HG03439 (cell line): Measurements from ENCODE around the gene IL12RB1.
"Not testable (repeated sequence)": the region's sequence is repeated elsewhere in the genome, so short reads cannot be mapped to it uniquely, and the experiment has no call there.

Experiments
- ATAC-seq: cut with Tn5 transposase; IDR thresholded peaks from one replicate; pipeline ENCODE4 v1.9.1; 2021; ENCODE audit warnings: mild to moderate bottlenecking, moderate library complexity; ENCODE audit not compliant: unreplicated experiment

The IL12RB1 gene

DNA sequence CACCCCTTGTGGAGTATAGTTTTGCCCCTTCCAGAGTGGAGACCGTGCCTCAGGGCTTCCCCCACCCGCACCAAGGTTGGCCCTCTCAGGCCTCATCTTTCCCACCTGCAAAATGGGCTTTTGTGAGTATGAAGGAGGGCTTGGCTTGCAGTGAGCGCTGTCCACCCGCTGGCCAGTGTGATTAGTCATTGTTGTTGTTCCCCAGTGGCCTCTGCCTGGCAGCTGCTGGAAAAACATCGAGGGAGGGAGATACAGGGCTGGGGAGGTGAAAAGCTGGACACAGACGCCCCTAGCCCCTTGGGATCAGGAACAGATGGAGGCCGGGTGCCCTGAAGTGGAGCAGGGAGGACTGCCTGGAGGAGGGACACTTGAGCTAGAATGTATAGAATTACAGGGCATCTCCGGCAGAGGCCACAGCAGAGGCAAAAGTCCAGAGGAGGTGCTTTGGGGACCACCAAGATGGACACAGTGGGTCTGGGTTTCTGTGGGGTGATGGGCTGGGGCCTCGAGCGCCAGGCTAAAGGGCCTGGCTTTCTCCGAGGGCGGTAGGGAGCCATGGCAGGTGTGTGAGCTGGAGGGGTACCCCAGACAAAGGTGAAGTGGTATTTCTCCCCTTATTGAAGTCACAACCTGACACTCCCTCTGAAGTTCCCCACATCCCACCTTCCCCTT is 3.9 kb upstream of the IL12RB1 start:
- no peak for ATAC-seq

DNA sequence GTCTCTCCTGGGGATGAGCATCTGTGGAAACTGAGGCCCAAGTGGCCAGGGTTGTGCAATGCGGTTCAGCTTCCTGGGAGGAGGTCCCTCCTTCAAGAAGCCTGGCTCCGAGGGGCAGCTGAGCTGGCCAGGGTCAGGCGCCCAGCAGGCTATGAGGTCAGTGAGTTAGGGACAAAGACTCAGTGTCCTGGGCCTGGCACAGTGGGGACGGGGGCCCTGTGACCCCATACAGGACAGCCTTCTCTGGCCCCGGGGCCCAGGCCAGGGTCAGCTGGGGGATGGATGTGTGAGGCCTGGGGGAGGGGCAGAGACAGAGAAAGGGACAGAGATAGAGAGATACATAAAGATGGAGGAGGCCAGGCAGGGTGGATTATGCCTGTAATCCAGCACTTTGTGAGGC is 3.0 kb upstream of the IL12RB1 start:
- no peak for ATAC-seq

DNA sequence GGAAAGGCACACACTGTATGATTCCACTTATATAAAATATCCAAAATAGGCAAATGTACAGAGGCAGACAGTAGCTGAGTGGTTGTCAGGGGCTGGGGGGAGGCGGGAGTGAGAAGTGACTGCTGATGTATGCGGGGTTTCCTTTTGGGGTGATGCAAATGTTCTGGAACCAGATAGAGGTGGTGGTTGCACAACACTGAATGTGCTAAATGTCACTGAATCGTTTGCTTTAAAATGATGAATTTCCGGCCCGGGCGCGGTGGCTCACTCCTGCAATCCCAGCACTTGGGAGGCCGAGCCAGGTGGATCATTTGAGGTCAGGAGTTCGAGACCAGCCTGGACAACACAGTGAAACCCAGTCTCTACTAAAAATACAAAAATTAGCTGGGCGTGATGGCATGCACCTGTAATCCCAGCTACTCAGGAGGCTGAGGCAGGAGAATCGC is 2.4 kb upstream of the IL12RB1 start:
- not testable (repeated sequence) for ATAC-seq

DNA sequence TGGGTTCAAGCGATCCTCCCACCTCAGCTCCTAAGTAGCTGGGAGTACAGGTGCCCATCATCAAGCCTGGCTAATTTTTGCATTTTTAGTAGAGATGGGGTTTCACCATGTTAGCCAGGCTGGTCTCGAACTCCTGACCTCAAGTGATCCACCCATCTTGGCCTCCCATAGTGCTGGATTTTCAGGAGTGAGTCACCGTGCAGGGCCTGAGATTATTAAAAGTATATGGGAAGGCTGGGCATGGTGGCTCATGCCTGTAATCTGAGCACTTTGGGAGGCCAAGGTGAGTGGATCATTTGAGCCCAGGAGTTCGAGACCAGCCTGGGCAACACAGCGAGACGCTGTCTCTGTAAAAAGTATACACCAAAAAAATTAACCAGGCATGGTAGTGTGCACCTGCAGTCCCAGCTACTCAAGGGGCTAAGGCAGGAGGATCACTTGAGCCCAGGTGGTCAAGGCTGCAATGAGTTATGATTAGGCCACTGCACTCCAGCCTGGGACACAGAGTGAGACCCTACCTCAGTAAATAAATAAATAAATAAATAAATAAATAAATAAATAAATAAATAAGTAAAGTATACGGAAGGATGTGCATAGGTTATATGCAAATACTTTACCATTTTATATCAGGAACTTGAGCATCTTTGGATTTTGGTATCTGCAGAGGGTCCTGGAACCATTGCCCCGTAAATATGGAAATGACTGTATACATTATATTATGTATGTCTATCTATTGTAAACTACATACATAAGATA is 854 bp downstream of the IL12RB1 start:
- no peak for ATAC-seq

DNA sequence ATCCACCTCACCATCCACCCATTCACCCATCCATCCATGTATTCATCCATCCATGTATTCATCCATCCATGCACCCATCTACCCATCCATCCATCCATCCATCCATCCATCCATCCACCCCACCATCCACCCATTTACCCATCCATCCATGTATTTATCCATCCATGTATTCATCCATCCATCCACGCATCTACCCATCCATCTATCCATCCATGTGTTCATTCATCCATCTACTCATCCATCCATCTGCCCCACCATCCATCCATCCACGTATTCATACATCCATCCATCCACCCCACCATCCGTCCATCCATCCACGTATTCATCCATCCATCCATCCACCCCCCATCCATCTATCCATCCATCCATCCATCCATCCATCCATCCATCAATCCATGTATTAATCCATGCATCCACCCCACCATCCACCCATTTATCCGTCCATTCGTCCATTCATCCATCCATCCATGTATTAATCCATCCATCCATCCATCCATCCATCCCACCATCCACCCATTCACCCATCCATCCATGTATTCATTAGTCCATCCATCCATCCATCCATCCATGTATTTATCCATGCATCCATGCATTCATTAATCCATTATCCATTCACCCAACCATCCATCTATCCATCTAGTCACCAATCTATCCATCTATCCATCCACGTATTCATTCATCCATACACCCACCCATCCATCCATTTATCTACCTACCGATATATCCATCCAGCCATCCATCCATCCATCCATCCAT is 2.6 kb downstream of the IL12RB1 start:
- no peak for ATAC-seq

DNA sequence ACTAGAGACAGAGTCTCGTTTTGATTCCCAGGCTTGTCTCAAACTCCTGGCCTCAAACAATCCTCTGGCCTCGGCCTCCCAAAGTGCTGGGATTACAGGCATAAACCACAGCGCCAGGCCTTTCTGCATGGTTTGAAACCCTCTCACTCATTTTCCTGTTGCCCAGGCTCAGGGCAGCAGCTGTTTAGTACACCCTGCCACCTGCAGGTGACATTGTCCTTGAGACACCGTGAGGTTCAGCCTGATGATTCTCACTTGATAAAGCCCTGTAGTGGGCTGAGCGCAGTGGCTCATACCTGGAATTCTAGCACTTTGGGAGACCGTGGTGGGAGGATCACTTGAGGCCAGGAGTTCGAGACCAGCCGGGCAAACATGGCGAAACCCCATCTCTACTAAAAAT is 12.5 kb downstream of the IL12RB1 start:
- no peak for ATAC-seq

DNA sequence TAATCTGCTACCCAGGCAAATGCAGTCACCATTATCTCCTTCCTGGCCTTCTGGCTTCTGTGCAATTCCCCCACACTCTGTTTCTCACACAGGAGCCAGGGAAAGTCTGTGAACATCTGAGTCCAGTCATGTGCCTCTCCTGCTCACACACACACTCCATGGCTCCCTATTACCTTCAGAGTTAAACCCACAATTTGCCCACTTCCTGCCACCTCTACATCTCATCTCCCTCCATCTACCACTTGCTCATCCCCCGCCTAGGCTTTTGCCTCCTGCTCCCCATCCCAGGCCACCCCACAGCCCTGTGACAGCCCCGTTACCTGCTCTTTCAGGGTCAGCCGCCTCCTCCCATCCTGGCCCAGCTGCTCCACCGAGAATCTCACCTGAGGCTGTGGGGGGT is 13.5 kb downstream of the IL12RB1 start:
- no peak for ATAC-seq

DNA sequence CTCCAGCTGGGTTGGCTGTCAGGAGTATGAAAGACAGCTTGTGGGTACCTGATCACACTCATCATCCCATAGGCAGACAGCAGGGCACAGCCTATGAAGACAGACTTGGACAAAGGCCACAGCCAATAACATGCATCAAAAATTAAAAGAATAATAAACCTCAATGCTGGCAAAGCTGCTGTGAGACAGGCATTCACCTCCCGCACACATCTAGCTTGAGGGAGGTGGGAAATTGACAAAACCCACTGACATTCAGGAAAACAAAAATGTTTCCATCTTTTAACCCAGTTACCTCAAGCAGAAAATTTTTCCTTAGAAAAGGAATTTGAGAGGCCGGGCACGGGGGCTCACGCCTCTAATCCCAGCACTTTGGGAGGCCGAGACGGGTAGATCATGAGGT is 14.4 kb downstream of the IL12RB1 start:
- ATAC-seq = no peak

DNA sequence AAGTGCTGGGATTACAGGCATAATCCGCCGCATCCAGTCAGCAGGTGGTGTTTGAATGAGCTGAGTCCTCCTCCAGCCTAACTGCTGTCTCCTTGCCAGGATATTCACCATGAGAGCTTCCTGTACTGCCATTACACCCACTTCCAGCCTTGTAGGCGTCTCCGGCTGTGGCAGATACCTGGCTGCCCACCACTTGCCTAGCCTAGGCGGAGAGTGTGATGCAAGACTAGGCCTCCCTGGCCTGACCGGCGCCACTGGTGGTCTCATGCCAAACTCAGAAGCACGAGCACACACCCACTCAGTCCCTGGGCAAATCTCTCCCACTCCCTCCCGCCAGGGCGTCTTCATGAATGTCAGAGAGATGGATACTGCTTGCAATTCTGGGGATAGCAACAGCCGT is 16.6 kb downstream of the IL12RB1 start:
- no peak for ATAC-seq

DNA sequence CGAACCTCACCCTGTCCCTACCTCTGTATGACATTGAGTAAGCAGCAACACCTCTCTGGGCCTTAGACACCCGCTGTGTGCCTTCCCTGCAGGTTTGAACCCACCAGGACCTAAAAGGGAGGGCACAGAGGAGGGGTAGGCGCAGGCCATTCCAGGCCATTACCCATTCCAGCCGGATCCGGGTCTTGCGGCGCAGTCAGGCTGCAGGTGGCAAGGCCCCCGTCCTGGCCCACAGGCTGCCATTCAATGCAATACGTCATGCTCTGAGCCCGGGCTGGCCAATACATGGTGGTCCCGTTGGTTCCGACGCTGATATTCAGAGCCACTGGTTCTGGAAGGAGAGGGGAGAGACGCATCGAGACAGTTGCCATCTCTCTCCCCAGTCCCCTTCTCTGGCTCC is 17.4 kb downstream of the IL12RB1 start:
- no peak for ATAC-seq

DNA sequence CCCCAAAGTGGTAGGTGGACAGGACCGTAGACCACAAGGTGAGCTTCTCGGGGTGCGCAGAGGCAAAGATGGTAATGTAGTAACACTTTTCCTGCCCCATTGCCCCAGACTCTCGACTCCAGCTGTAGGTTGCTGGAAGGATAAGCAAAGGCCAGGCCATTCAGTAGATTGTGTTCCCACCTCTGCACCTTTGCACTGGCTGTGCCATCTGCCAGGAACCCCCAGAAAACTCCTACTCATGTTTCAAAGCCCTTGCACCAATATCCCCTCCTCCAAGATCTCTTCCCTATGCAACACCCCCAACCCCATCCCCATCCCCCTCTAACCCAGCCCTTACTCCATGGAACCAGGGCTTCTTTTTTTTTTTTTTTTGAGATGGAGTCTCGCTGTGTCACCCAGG is 18.3 kb downstream of the IL12RB1 start:
- no peak for ATAC-seq

DNA sequence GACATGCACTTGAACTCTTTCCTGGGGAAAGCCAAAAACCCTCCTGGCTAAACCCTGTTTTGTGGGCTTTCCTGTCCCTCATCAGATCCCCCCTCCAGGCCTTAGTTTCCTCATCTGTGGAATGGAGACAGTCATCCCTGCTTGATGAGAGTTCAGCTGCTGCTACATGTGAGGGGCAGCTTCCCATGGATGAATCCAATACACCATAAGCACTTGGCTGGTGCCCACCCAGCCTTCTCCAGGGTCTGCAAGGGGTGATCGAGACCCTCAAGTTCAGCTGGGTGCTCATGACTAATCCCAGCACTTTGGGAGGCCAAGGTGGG is 21.6 kb downstream of the IL12RB1 start:
- no peak for ATAC-seq

DNA sequence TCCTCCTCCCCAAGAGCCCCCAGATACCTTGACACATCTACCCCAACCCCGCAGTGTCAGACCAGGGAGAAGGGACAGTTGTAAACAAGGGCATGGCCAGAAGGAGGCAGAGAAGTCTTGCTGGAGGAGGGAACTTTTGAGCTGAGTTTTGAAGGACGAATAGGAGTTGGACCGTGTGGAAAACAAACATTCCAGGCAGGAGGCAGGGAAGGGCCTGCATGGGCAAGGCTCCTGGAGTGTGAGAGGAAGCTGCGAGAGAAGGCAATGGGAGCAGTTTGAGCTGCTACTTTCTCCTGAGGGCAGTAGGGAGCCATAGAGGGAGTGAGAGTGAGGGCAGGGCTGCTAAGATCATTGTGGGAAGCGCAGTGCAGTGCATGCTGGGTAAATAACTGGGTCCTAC is 23.3 kb downstream of the IL12RB1 start:
- no peak for ATAC-seq

DNA sequence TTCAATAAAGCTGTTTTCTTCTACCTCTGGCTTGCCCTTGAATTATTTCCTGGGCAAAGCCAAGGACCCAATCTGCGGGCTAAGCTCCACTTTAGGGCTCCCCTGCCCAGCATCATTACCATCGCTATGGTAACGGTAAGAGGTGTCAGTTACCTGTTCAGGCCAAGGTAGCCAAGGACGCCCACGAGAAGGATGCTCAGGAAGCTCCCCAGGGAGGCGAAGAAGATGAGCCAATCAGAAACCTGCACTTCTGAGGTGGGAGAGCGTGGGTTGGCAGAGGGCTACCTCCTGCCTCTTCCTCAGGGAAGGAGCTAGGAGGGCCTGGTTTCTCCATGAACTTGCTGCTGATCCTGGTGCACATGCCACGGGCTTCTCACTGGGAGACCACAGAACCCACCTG is 24.7 kb downstream of the IL12RB1 start:
- ATAC-seq = no peak

DNA sequence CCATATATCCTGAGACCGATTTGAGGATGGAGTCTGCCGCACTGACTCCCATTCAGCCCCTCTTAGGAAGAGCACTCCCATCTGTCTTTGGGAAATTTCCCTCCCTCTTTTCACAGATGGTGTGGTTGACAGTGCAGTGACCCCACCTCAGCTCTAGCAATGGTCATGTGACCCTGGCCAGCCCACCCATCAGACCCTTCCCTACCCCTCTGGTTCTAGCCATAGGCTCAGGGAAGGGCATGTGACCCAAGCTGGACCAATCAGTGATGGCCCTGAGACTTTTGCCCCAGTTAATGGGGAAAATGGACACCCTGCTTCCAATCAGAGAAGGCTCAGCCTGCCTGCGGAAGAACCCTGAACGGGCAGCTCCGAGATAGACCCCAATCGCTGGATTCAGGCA is 26.3 kb downstream of the IL12RB1 start:
- no peak for ATAC-seq

DNA sequence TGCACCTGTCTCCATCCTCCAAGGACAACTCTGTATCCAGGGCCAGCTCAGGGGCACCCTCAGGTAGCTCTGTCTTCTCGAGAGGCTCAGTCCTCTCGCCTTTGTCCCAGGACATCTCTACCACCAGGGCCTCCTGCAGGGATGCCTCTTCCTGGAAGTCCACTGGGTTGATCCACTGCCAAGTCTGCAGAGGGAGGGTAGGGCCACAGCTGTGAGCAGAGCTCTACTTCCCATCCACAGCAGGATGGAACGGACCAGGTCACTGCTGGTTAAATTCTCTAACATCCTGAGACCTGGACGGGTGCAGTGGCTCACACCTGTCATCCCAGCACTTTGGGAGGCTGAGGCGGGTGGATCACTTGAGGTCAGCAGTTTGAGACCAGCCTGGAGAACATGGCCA is 26.8 kb downstream of the IL12RB1 start:
- no peak for ATAC-seq

DNA sequence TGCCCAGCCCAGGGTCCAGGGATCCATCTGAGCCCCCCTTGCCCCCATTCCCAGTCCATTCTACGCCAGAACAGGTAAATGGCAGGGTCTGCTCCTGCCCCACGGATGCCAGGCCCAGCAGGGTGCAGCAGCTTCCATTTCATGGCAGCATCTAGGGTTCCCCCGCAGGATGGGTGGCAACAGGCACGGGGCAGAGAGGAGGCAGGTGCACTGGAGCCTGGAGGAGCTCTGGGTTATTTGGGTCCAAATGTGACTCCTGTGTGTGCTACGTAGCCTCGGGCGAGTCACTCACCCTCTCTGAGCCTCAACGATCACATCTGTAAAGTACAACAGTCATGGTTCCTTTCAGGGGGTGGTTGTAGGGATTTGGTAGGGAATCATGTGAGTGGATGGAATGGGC is 27.4 kb downstream of the IL12RB1 start:
- ATAC-seq = no peak

DNA sequence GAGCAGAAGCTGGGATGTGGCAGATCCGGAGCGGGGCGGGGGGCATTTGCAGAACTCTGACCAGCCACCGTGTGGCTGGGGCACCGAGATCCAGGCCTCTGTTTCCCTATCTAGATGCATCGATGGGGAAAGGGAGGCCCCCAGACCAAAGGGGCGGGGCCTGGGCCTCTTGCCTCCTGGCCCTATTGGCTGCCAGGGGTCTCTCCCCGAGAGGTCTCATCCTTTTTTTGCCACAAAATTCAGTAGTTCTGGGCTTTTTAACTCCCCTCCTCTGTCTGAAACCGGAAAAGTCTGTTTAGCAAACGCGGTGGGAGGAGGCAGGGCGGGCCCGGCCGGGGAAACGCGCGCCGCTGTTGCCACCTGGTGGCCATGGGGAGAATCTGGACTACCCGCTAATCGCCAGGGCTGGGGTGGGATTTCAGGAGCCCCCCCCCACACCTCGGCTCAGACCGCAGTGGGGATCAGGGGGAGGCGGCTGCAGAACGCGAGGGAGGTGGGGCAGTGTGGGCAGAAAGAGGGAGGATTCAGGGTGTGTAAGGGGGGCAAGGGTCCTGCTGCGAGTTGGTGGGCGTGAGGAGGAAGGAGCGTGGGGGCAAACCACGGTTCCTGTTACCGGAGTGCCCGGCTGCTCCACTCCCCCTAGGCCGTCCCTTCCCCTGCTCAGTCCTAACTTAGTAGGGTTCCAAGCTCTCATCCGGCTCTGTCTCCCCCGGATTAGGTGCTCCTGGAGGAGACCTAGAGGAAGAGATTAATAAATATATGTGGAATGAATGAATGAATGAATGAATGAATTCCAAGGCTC is 28.3 kb downstream of the IL12RB1 start:
- ATAC-seq = no peak

DNA sequence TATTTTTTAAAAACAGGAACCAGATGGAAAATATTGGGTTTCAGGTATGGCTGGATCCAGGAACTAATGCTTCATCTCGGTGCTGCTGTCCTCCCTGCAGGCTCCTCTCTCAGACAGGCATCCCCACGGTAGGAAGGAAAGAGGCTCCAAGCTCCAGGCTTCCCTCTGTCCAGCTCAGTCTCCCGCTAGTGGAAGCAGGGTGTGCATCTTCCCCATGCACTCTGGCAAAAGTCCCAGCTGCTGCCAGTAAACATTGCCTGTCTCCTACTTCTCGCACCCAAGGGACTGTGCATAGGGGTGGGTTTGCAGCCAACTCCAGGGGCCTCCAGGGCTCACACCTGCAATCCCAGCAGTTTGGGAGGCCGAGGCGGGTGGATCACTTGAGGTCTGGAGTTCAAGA is 29.2 kb downstream of the IL12RB1 start:
- ATAC-seq = no peak

DNA sequence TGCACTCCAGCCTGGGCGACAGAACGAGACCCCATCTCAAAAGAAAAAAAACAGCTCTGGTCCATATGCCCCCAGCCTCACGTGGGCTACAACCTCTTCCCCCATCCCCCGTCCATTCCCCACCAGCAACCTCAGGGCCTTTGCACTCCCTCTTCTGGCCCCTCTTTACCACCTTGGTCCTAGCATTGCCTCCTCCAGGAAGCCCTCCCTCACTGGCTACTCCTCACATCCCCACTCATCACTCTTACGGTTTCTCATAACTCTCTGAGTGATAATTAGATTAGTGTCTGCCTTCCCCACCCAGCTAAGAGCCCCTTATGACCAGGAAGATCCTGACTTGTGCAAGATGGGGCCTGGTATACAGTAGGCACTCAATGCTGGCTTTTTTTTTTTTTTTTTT is 30.8 kb downstream of the IL12RB1 start:
- ATAC-seq = no peak

DNA sequence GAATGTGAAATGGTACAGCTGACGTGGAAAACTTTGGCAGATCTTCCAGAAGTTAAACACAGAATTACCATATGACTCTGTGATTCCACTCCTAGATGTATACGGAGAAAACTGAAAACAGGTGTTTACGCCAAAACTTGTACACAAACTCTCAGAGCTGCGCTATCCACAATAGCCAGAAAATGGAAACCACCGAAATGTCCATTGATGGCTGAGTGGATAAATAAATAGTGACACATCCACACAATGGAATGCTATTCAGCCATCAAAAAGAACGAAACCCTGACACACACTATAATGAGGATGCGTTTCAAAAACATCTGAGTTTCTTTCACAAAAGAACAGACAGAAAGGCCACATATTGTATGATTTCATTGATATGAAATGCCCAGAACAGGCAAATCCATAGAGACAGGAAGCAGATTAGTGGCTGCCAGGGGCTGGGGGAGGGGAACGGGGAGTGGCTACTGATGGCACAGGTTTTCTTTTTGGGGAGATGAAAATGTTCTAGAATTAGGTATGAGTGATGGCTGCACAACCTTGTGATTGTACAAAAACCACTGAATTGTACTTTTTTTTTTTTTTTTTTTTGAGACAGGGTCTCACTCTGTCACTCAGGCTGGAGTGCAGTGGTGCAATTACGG is 33.0 kb downstream of the IL12RB1 start:
- ATAC-seq = no peak
